Measurements from ENCODE around the gene PIGS.
"Not testable (repeated sequence)": the region's sequence is repeated elsewhere in the genome, so short reads cannot be mapped to it uniquely, and the experiment has no call there.

PIGS gene

DNA sequence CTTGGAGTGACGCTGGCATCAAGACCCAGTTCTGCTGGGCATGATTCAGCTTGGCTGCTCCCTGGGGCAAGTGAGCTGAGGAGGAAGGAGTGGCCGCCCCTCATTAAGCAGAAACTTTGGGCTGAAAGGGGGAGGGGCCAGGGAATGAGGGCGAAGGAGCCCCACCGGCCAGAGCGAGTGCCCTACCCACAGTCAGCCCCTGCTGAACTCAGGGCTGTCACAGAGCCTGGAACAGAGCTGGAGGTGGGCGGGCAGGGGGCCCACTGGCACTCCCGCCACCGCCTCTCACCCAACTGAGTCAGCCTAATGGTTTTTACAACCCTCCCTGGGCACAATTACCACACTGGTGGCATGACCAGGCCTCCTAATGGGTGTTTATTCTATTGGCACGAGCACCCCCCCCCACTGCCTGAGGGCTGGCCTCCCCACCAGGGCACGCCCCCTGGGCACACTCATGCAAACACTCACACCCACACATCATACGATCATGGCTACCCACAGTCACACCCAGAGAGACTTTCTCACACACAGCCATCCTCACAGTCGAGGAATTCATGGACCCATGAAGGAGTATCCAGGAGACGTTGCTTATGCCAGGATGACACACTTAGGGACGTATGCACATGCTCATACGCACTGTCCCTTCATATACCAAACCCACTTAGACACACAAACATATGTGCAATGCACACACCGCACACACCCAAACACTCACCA, 38.1 kb downstream of the PIGS start:
- peak in 1 of 10 donors; percentile 30 for DNase-seq
- intact Hi-C loops (cut with DNase I), result no loop called here

DNA sequence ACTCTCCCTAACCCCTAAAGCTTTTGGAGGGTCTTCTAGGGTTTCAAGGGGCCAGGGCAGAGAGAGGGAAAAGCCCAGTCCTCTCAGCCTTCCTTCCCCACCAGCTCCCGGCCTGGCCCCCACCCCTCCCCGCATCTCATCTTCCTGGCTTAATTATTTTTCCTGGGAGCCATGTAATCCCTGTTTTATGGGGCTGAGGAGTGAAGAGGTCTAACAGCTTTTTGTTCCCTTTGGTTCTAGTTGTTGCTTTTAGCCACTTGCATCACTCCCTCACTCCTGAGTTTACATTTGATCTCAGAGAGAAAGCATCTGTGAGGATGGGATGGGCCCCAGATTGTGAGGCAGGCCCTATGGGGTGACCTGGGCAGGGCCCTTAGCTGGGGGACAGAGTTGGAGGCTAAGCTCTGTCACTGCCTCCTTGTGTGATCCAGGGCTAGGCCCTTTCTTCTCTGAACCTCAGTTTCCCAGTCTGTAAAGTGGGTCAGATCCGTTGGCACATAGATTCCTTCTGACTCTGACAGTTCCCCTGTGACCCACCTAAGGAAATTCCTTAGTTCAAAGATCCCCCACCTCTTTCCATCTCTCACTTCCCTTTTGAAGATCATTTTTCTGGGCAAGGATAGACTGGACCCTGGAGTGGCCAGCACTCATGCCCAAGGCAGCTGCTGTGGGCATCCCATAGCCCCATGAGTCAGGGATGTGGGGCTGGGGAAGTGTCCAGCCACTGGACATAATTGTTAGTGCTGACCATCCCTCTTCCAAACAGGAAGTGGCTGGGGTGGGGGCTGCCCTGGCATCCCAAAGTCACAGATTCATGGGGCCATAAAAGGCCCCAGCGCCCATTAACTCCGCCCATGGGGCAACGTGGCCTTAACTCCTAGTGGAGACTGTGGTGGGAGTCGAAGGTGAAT, 39.0 kb downstream of the PIGS start:
- intact Hi-C loops (cut with DNase I), result no loop called here
- peak in 1 of 10 donors; percentile 15 for DNase-seq

DNA sequence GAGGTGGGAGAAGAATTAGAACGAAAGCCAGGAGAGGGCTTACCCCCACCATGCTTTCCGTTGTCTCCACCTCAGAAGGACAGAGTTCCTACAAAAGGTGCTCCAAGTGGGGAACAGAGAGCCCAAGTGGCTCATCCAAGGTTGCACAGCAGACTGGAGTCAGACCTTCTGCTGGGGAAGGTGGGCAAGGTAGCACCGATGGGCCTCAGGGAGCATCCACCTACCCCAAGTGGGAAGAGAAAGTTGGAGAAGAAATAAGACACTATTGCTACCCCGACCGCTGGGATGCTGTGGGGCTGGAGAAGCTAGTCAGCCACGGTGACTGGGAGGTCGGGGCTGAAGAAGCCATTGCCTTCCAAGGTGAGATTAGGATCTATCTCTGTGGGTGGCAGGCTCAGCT, 40.4 kb downstream of the PIGS start:
- intact Hi-C loops (cut with DNase I), result no loop called here
- DNase-seq, result peak in 2 of 10 donors; percentile 34 to 54

DNA sequence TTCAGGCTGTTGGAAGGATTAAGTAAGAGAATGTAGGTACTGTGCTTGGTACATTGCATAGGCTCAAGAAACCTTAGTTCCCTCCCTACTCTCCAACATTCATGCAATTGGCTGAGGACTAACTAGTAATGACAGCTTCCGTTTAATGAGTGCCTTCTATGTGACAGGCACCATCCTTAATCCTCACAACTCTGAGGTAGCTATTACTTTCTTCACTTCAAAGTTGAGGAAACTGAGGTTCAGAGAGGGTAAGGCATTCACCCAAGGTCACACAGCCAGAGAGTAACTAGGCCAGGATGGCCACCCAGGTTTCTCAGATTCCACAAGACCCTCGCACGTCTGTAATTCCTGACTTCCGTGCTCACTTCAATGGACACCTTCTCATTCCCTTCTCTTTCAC, 41.1 kb downstream of the PIGS start:
- intact Hi-C loops (cut with DNase I), result no loop called here
- no peak for DNase-seq

DNA sequence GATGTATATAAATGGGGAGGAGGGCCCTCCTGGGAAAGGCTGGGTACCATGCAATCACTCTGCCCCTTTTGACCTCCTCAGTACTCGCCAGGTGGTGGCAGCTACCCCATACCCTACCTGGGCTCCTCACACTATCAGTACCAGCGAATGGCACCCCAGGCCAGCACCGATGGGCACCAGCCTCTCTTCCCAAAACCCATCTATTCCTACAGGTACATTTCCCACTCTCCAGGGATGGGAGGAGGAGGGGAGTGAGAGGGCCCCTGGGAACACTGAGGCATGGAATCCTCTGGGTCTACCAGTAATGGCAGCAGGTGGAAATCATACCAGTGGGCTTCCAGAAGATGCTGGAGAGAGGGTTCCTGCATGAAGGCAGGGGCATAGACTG, 42.3 kb downstream of the PIGS start:
- peak in 2 of 10 donors; percentile 26 to 57 for DNase-seq
- intact Hi-C loops (cut with DNase I), result no loop called here

DNA sequence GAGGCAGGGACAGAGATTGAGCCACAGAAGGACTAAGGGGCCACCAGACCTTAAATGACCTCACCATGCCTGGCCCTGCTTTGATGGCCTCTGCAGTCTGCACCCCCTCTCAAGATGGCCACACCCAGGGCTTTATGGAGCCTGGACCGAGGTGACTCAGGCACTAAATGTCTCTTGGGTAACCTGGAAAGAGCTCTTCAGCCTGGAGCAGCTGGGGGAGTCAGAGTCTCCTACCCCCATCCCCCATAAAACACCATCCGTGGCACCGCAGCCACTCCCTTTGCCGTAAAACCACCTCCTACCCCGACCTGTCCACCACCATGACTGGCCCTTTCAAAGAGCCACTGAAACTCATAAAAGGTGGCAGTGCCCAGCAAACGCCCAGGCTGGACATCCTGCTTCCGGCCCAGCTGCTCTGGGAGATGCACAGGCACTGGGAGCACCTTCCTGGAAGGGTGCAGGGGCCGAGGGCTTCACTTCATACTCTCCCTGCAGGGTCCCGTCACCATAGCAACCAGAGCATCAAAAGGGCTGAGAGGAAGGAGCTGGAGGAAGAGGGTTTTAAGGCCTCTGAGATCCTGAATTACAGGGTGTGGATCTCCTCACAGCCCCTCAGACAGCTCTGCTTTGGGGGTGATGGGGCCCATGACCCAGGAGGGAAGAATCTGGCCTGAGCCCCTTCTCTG, 42.9 kb downstream of the PIGS start:
- DNase-seq, result peak in 2 of 10 donors; percentile 23 to 49
- intact Hi-C loops (cut with DNase I), result no loop called here

DNA sequence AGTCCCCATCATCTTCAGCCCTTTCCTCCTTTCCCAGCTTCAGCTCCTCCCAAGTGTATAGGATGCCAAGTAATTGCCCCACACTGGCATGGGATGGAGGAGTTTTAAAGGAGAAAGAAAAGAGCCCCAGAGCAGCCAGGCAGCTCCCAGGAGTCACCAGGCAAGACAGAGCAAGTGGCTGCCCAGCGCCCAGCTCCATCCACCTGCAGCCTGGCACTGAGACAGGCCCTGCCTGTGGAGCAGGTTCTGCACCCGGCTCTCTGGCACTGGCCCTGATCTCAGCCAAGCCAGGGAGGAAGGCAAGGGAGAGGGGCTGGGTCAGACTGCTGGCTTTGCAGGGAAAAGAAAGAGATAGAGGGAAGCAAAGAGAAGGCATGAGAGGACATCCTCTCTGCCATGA, 43.5 kb downstream of the PIGS start:
- intact Hi-C loops (cut with DNase I), result no loop called here
- DNase-seq, result peak in 2 of 10 donors; percentile 39 to 70

DNA sequence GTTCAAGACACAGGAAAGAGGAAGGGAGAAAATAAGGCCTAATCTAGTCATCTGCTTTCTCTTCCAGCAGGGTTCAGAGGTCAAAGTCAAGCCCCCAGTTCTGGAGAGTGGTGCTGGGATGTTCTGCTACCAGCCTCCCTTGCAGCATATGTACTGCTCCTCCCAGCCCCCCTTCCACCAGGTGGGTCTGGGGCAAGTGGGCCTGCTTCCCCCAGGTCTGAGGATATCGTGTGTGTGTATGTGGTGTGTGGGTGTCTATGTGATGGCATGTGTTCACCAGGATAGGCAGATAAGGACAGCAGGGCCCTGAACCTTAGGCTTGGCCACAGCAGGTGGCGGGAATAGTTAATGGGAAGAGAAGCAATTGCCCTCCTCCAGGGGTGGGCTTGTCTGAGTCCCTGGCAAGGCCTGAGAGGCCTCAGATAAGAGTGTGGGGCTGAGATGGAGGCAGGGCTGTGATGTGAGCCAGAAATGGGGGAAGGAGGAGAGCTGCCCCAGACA, 44.1 kb downstream of the PIGS start:
- intact Hi-C loops (cut with DNase I), result no loop called here

DNA sequence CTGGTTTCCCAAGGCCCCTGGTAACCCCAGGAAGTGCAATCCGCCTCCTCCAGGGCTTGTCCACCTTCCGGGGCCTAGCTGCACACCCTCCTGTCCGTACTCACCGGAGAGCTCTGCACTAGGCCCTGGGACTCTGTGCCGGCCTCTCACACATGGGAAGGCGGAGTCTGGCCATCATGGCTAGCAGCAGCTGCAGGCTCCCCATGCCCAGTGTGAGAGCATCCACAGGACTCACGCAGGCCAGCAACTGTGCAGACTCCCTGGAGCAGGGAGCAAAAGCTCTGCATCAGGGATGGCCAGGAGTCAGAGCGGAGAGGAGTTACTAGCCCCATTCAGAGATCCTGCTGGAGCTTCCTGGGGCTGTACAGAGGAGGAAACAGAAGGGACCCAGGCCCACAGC, 44.9 kb downstream of the PIGS start:
- intact Hi-C loops (cut with DNase I), result no loop called here
- peak in 2 of 10 donors; percentile 37 to 68 for DNase-seq

More for the DNA sequence above, 44.1 kb downstream of the PIGS start:
- peak in 1 of 10 donors; percentile 49 for DNase-seq

DNA sequence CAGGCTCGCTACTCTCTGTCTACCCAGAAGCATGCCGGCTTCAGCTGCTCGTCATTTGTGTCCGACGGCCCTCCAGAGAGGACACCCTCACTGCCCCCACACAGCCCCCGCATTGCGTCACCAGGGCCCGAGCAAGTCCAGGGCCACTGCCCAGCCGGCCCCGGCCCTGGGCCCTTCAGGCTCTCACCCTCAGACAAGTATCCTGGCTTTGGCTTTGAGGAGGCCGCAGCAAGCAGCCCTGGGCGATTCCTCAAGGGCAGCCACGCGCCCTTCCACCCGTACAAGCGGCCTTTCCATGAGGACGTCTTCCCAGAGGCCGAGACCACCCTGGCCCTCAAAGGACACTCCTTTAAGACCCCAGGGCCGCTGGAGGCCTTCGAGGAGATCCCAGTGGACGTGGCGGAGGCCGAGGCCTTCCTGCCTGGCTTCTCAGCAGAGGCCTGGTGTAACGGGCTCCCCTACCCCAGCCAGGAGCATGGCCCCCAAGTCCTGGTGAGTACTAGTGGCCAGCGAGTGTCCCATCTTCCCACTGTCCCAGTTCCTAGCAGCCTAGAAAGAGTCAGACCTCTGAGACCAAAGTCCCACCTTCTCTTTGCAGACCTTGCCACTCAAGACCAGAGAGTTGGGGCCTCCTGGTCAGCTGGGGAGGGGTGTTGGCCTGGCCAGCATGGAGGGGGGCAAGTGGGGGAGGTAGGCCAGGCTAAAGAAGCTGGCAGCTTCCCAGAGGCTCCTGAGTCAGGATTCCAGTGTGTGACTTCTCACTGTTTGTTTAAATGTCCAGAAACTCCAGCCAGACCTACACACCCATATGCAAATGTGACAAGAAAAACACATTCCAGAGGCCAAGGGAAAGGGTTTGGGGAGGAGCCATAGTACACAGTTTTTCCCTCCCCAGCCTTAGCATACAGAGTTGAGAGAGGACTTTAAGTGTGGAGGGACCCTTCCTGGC, 46.6 kb downstream of the PIGS start:
- intact Hi-C loops (cut with DNase I), result no loop called here
- DNase-seq, result peak in 2 of 10 donors; percentile 66 to 73

DNA sequence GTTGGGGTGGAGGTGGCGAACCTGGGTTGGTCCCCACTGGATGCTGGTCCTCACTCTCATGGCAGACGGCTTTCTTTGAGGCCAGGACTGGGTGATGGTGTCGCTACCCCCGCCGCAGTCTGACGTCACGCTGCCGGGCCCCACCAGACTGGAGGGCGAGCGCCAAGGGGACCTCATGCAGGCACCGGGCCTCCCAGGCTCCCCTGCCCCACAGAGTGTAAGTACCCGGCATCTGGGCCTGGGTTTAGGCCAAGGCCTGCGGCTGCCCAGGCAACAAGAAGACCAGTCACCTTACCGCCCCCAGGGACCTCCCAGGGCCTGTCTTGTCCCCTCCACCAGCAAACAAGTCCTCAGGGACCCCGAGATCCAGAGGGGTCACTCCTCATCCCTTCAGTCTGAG, 47.4 kb downstream of the PIGS start:
- intact Hi-C loops (cut with DNase I), result no loop called here

DNA sequence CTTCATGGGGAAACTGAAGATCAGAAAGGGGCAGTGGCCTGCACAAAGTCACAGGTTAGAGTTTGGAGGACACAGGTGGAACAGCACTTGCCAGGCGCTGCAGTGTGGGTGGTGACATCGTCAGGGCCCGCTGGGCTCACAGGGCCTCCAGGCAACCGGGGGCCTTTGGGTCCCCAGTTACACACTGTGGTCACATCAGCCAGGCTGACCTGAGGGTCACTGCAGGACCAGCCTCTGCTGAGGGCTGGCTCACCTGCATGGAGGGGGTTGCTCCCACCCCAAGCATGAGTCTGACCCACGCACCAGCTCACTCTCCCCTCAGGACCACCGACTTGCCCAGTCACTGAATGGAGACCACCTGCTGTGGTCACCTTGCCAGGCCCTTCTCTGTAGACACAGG, 48.1 kb downstream of the PIGS start:
- DNase-seq, result peak in 2 of 10 donors; percentile 45 to 74
- intact Hi-C loops (cut with DNase I), result no loop called here

More for the DNA sequence above, 47.4 kb downstream of the PIGS start:
- DNase-seq, result peak in 2 of 10 donors; percentile 65 to 72

DNA sequence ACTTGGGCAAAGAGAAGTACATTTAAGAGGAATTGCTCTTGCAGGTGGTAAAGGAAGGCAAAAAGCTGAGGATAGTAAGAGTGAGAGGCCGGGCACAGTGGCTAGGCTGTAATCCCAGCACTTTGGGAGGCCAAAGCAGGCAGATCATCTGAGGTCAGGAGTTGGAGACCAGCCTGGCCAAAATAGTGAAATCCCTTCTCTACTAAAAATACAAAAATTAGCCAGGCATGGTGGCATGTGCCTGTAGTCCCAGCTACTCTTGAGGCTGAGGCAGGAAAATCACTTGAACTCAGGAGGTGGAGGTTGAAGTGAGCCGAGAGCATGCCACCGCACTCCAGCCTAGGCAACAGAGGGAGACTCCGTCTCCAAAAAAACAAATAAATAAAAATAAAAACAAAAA, 49.0 kb downstream of the PIGS start:
- DNase-seq, result peak in 1 of 10 donors; percentile 24
- intact Hi-C loops (cut with DNase I), result not testable (repeated sequence)

DNA sequence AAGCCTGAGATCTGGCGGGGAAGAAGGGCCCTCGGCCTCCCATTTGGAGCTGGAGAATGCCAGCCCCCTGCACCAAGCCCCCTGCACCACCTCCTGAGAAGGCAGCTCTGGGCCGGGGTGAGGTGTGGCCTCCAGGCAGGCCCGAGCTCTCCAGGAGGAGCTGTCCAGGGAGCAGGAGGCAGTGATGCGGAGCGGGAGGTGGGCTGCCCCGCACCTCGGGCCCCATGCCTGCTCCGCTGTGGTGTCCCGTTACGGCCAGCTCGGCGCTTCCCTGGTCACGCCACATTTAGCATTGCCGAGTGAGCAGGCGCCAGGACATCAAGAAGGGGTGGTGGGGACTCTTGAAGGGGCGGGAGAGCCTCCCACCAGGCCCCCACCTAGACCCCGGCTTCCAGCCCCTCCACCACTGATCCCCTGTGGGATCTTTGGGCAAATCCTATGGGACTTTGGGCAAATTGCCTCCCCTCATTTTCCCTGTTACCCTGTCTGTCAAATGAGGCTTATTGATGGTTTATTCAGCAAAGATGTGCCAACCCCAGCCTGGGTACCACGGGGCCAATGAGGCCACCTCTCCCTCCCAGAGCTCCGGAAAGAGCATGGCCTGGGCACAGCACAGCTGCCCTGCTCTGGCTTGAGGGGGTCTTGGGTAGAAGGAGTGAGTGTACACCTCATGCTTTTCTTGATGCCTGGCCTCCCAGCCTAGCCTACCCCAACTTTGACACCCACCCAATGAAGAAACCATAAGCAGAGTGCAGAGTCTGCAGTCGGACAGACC, 49.8 kb downstream of the PIGS start:
- intact Hi-C loops (cut with DNase I), result no loop called here
- peak in 2 of 10 donors; percentile 62 to 64 for DNase-seq

DNA sequence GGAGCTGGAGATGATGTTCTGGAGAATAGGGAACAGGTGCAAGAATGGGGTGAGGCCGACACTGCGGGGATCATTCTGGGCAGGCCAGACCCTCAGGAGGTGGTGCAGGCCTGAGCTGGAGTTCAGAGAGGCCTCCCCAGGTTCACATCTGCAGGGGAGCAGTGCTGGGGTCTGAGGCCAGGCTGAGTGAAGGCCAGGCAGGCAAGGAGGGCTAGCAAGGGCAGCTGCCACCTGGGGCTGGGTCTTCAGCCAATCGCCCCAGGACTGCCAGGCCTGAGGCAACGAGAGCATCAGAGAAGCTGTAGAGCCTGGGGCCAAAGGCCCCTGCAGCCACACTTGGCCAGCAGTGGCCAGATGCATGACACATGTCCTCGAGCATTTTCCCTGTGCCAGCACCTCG, 50.6 kb downstream of the PIGS start:
- intact Hi-C loops (cut with DNase I), result no loop called here
- DNase-seq, result peak in 2 of 10 donors; percentile 35 to 67

DNA sequence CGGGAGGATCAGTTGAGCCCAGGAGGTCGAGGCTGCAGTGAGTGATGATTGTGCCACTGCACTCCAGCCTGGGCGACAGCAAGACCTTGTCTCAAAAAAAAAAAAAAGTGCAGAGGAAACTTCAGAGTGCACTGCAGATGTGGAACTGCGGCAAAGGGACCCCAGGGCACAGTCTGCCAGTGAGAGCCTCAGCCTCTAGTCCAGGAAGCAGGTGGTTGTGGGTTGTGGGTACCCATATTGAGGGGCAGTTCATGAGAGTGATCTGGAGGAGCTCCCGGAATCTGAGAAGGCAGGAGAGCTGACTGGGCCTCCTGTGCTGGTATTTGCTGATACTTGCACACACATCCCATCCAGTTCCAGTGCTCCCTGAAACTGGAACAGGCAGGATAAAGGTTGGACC, 52.1 kb downstream of the PIGS start:
- intact Hi-C loops (cut with DNase I), result no loop called here
- DNase-seq, result peak in 2 of 10 donors; percentile 24 to 25

DNA sequence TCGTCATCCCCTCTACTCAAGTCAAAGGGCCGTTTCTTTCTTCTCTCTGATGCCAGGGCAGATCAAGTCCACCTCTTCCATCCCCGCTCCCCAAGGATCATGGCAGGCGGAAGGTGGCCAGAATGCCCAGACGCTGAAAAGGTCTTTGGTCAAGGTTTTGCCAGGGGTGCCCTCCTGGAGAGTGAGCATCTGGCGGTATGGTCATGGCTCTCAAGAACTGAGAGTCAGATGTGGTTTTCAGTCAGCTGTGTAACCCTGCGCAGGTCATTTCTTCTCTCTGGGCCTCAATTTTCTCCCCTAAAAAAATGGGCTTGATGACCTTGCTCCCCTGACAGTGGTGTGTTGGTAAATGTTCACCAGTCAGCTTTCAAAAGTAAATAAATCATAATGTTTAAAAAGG, 52.7 kb downstream of the PIGS start:
- intact Hi-C loops (cut with DNase I), result no loop called here
- peak in 2 of 10 donors; percentile 12 to 38 for DNase-seq

DNA sequence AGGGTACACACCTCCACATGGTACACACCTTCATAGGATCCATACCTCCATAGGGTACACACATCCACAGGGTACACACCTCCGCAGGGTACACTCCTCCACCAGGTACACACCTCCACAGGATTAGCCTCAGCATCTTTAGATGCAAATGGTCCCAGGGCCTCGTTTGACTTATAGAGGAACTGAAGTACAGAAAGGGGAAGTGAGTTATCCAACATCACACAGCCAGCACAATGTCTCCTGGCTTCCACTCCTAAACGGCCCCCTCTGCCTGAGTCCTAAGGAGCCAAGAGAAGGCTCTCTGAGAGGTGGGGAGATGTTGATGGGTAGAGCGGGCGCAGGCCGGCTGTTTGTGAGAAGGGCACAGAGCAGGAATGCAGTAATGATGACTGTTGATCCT, 53.2 kb downstream of the PIGS start:
- peak in 2 of 10 donors; percentile 11 to 25 for DNase-seq
- intact Hi-C loops (cut with DNase I), result no loop called here

DNA sequence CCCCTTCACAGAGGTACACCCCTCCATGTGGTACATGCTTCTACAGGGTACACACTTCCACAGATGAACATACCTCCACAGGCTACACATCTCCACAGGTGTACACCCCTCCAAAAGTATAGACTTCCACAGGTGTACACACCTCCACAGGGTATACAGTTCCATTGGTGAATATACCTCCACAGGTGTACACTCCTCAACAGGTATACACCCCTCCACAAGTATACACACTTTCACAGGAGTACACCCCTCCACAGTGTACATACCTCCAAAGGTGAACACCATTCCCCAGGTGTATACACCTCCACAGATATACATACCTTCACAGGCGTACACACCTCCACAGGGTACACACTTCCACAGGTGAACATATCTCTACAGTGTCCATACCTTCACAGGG, 55.8 kb downstream of the PIGS start:
- DNase-seq, result no peak
- intact Hi-C loops (cut with DNase I), result no loop called here

Measured in posterior cingulate gyrus (tissue), 11 donors.